ENCODE measurements around the gene SLC35D3.
"Not testable (repeated sequence)": the region's sequence is repeated elsewhere in the genome, so short reads cannot be mapped to it uniquely, and the experiment has no call there.

SLC35D3 gene

DNA sequence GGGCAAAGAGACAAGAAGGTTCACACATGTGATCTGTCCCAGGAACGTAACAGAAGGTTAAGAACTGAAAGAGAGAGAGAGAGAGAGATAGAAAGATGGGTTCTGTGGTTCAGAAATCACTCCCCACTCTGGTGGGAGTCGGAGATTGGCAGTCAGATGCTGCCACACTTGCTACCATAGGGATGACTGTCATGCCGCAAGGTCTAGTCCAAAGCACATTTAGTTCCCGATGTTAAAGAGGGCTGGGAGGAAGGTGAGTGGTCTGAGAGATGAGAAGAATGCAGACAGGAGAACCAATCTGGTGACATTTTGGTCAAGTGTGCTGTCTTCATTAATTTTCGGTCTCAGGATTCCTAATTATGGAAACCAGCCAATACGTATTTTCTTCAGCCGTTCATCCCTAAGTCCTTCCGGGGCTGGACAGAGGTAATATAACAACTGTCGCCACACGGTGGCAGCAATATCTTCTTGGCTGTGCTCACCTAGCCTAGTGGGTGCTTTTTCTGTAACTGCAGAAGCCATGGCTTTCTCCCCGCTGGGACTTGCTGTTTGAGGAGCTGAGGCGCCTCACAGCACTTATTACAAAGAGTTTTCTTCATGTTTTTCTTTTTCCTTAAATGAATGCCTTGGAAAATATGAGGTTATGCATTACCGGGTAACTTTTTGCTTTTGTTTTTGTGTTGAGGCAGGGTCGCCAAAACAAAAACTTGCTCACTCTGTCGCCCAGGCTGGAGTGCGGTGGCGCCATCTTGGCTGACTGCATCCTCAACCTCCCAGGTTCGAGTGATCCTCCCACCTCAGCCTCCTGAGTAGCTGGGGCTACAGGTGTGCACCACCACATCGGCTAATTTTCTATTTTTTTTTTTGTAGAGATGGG lies 46.0 kb downstream of the SLC35D3 start:
- peak; percentile 70 for DNase-seq (ENCODE audit: low spot score)

GRCh38 chr6:136968837-136969236 lies 46.7 kb downstream of the SLC35D3 start:
- no peak for DNase-seq (ENCODE audit: low spot score)

DNA sequence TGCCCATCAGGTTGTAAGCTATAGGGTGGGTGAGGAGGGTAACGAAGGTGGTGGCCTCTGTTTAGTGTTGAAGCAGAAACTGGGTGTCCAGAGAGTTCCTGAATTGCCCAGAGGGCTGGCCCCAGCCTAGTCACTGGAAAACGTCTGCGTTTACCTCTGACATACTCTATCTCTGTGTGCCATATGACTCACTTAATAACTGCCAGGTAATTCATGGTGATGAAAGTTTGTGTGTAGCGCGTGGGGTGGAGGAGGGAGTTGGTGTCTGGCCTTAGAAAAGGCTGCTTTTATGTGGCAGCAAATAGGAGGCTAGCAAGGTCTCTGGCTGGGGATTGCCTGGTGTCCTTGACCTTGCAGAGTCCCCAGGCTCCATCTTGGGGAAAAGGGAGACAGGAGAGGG lies 47.3 kb downstream of the SLC35D3 start:
- DNase-seq (ENCODE audit: low spot score): peak; percentile 8

DNA sequence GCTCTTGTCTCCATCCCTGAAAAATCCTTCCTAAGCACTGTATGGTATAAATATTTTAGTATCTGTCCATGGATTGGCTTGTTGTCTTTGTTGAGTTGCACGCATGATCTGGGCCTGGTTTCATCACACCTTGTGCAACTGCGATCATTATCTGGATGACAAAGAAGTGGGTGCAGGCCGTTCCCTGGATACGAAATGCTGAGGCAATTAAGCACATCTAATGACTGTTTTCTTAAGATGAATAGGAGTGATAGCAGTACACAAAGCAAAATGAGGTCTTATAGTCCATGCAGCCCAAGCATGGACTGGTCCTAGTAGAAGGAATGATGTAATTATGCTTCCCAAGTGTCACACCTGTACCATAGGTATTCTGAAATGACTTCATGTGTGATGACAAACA lies 47.8 kb downstream of the SLC35D3 start:
- no peak for DNase-seq (ENCODE audit: low spot score)

GRCh38 chr6:136971609-136972008 lies 49.5 kb downstream of the SLC35D3 start:
- DNase-seq (ENCODE audit: low spot score): no peak

GRCh38 chr6:136973781-136974180 lies 51.7 kb downstream of the SLC35D3 start:
- not testable (repeated sequence) for DNase-seq (ENCODE audit: low spot score)

Data from kidney tubule cell (primary cell).